ENCODE measurements around the gene CLCN2. TPM values are rescaled to one million over a fixed set of nuclear protein-coding genes. Genes with fewer than 3 reads are reported as not detected.
A peak's percentile ranks its signal among the peaks of the same experiment; 100 is the strongest.

CLCN2 gene
- total RNA-seq, 1 experiment from 2014 or later: 22.6 TPM

- ChIA-PET CTCF (no interaction called here), POLR2A (interaction anchor here (0.8 kb wide), 1 partner anchor 25 kb away, joined by 4 read pairs; no protein-coding TSS in a partner anchor)
- Mint-ChIP-seq H3K4me3 (peak within 1 kb of the TSS; percentile 96), H3K27me3 (ENCODE audit: low read depth) (peaks cover 5% of the 10 kb centered on the region; the same call in 1 of the 2 replicates), H3K4me1 (peaks cover 12% of the 10 kb centered on the region), H3K27ac (peak within 1 kb of the TSS; percentile 89), H3K36me3 (peaks cover 42% of the 10 kb centered on the region), H3K9me3 (no peaks in the 10 kb centered on the region)
- peak; percentile 96 for ATAC-seq
- peak; percentile 99 for DNase-seq (ENCODE audit: low spot score)
- TF ChIP-seq USF1 (CRISPR knock-in tag; IDR thresholded peaks at IDR 0.05) (0 out of 2 replicates have a peak, but pooled peaks have one; percentile 19), ZNF281 (CRISPR knock-in tag; IDR thresholded peaks at IDR 0.05) (no peak), PRRX2 (CRISPR knock-in tag; IDR thresholded peaks at IDR 0.05) (no peak), FOXP4 (CRISPR knock-in tag; IDR thresholded peaks at IDR 0.05) (0 out of 2 replicates have a peak, but pooled peaks have one; percentile 75), NFE2L1 (CRISPR knock-in tag; IDR thresholded peaks at IDR 0.05) (no peak), ZMAT4 (CRISPR knock-in tag; IDR thresholded peaks at IDR 0.05) (no peak), NR3C1 (CRISPR knock-in tag; conservative IDR thresholded peaks at IDR 0.05; ENCODE audit: low read depth) (0 out of 2 replicates have a peak, but pooled peaks have one; percentile 14), ZNF219 (CRISPR knock-in tag; IDR thresholded peaks at IDR 0.05; ENCODE audit: borderline replicate concordance) (no peak), E2F5 (CRISPR knock-in tag; IDR thresholded peaks at IDR 0.05) (peak; percentile 58; the same call in 1 of the 2 replicates), ZNF396 (CRISPR knock-in tag; IDR thresholded peaks at IDR 0.05; ENCODE audit: borderline replicate concordance) (no peak), ZNF232 (CRISPR knock-in tag; IDR thresholded peaks at IDR 0.05) (no peak), CDX4 (CRISPR knock-in tag; IDR thresholded peaks at IDR 0.05; ENCODE audit: borderline replicate concordance) (no peak), CREM (CRISPR knock-in tag; IDR thresholded peaks at IDR 0.05) (no peak), ATF3 (CRISPR knock-in tag; conservative IDR thresholded peaks at IDR 0.05) (no peak), MAX (CRISPR knock-in tag; IDR thresholded peaks at IDR 0.05) (0 out of 2 replicates have a peak, but pooled peaks have one; percentile 26), ESRRA (CRISPR knock-in tag; IDR thresholded peaks at IDR 0.05; ENCODE audit: borderline replicate concordance) (no peak), ZNF317 (CRISPR knock-in tag; IDR thresholded peaks at IDR 0.05; ENCODE audit: borderline replicate concordance, low read depth) (no peak), GRHL2 (CRISPR knock-in tag; IDR thresholded peaks at IDR 0.05; ENCODE audit: insufficient replicate concordance, severe bottlenecking) (no peak), ELF4 (CRISPR knock-in tag; IDR thresholded peaks at IDR 0.05; ENCODE audit: low read depth) (0 out of 2 replicates have a peak, but pooled peaks have one; percentile 45), NR2C2 (CRISPR knock-in tag; IDR thresholded peaks at IDR 0.05) (0 out of 2 replicates have a peak, but pooled peaks have one; percentile 30), HMGXB4 (CRISPR knock-in tag; IDR thresholded peaks at IDR 0.05) (peak; percentile 81; the same call in 1 of the 2 replicates), ATF1 (CRISPR knock-in tag; IDR thresholded peaks at IDR 0.05) (0 out of 2 replicates have a peak, but pooled peaks have one; percentile 30), USF2 (CRISPR knock-in tag; IDR thresholded peaks at IDR 0.05) (0 out of 2 replicates have a peak, but pooled peaks have one; percentile 13), SP1 (CRISPR knock-in tag; conservative IDR thresholded peaks at IDR 0.05) (peak; percentile 86), TP53 (CRISPR knock-in tag; IDR thresholded peaks at IDR 0.05) (no peak), TEAD4 (CRISPR knock-in tag; IDR thresholded peaks at IDR 0.05) (no peak)
Observed at GRCh38 chr3:184298759-184299487, 62.5 kb downstream of the CLCN2 start, which contains the start of gene PSMD2. Gene PSMD2 (plus strand): TSS chr3:184299241. CDS start chr3:184299267, 26 bp downstream.
